Measurements from ENCODE around the gene MAGED4.

DNA sequence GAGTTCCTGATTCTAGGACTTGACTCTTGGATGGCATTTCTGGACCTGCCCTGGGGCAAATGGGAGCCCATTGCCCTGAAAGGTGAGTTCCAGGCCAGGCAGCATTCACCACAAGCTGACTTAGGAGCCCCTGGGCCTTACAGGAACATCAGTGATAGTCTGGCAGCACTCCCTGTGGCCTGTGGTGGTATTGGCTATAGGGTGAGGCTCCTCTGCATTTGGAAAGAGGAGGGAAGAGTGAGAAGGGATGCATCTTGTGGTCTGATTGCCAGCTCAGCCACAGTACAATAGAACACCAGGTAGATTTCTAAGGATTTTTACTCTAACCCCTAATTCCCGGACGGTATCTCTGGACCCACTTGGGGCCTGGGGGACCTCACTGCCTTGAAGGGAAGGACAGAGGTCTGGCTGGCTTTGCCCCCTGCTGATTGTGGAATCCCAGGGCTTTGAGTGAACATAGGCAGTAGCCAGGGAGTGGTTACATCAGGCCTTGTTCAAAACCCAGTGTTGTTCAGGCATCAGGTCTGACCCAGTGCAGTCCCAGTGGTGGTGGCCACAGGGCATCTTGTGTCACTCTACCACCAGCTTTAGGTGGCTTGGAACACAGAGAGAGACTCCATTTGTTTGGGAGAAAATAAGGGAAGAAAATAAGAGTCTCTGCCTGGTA, 32.9 kb downstream of the MAGED4 start:
- TF ChIP-seq, protein P1, sequence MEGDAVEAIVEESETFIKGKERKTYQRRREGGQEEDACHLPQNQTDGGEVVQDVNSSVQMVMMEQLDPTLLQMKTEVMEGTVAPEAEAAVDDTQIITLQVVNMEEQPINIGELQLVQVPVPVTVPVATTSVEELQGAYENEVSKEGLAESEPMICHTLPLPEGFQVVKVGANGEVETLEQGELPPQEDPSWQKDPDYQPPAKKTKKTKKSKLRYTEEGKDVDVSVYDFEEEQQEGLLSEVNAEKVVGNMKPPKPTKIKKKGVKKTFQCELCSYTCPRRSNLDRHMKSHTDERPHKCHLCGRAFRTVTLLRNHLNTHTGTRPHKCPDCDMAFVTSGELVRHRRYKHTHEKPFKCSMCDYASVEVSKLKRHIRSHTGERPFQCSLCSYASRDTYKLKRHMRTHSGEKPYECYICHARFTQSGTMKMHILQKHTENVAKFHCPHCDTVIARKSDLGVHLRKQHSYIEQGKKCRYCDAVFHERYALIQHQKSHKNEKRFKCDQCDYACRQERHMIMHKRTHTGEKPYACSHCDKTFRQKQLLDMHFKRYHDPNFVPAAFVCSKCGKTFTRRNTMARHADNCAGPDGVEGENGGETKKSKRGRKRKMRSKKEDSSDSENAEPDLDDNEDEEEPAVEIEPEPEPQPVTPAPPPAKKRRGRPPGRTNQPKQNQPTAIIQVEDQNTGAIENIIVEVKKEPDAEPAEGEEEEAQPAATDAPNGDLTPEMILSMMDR (IDR thresholded peaks at IDR 0.05): no peak
- no peak for TF ChIP-seq POLR2A (IDR thresholded peaks at IDR 0.05)
